GM18861 (cell line): ENCODE measurements around the gene LYZL6.
"Not testable (repeated sequence)": the region's sequence is repeated elsewhere in the genome, so short reads cannot be mapped to it uniquely, and the experiment has no call there.

Experiments used
- ATAC-seq: cut with Tn5 transposase; IDR thresholded peaks from one replicate; pipeline ENCODE4 v1.9.1; 2021; ENCODE audit not compliant: unreplicated experiment

The LYZL6 gene

DNA sequence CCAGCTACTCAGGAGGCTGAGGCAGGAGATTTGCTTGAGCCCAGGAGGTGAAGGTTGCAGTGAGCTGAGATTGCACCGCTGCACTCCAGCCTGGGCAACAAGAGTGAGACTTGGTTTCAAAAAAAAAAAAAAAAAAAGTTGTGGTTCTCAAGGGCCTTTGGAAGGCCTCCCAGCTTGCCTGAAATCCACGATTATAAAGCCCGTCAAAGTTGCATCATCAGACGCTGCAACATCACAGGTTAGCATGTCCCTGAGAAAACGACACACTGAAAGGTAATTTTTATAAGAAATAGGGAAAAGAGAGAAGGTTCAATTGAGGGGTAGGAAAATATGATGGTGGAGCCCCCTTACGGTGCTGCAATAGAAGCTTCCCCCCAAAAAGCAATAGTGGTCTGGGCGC, 4.6 kb upstream of the LYZL6 start:
- ATAC-seq = no peak

DNA sequence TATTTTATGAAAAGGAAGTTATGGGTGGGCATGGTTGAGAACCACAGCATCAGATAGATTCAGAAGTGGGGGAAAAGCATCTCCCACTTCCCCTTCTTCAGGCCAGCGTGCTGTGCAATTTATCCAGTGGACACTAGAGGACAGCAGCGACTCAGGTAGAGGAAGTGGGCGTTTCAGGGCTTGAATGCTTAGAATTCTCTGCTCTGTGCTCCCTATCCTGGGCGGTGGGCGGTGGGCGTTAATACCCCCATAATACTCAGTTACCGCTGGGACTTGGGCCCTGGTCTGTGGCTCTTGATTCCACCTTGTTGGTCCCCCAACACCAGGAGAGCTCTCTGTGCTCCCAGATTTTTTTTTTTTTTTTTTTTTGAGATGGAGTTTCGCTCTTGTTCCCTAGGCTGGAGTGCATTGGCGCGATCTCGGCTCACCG, 3.7 kb upstream of the LYZL6 start:
- ATAC-seq = no peak

DNA sequence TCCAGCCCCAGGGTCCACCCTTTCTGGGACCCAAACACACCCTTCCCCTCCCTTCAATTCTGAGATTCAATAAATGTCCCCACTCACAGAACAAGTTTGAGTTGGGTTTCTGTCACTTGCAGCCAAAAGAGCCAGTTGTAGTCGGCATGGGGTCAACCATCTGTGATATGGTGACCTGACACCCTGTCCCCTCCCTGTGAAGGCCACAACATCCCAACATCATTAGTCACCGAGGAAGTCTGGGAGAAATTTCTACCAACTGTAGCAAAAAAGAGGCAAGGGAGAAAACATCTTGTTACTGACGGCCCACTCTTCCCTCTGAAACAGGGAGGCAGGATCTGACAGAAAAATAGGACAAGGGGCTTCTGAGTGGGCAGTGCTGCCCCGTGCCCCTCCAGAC, 638 bp upstream of the LYZL6 start:
- ATAC-seq = no peak

DNA sequence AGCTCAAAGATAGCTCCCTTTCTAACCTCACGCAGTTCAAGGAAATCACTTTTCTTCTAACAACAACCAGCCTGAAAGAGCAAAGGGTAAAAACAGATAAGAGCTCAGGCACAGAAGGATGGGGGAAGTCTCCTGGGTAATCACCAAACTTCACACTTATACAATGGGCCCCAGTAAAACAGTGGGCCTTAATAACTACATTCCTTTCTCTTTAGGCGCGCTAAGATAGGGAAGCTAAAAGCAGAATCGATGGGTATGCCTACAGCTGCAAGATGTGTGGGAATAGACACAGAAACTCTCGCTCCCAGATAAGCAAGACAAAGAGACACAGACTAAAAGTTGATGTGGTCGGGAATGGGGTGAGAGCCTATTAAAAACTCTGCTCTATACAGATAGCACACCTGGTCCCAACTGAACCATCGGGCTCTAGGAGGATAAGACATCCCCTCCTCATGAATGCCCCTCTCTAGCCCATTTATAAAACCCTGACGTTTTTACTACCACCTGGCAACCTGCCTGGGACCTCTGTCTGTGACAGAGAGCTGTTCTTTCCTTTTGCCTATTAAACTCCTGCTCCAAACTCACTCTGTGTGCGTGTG, 826 bp downstream of the LYZL6 start:
- no peak for ATAC-seq

DNA sequence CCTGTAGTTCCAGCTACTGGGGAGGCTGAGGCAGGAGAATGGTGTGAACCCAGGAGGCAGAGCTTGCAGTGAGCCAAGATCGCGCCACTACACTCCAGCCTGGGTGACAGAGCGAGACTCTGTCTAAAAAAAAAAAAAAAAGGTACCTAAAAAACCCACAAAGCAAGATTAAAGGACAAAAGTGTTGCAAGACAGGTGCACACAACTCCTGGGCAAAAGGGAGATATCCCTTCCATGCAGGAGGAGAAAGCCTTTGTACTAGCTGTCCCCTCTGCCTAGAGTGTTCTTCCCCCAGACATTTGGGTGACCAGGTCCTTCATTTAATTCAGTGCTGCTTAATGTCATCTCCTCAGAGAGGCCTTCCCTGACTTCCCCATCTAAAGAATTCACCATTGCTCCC, 5.0 kb downstream of the LYZL6 start:
- ATAC-seq = not testable (repeated sequence)

- ATAC-seq = no peak
These were observed 7.5 kb downstream of the LYZL6 start for GRCh38 chr17:35936063-35936462.

DNA sequence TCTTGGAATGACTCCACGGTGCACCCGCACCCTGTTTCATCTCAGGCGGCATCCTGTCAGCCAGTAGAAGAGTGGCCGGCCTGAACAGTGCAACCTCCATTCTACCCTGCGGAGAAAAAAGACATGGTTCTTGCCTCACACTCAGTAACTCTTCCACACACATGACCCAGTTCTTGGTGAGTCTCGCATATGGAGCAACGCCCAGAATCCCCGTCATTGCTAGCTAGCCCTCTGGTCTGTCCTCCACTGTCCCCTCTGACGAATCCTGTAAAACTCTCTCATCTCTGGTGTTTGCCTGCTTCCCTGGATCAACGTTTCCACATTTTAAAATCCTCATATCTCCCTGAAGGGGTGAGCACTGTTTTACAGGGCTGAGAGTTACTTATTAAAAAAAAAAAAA, 8.8 kb downstream of the LYZL6 start:
- ATAC-seq = no peak

DNA sequence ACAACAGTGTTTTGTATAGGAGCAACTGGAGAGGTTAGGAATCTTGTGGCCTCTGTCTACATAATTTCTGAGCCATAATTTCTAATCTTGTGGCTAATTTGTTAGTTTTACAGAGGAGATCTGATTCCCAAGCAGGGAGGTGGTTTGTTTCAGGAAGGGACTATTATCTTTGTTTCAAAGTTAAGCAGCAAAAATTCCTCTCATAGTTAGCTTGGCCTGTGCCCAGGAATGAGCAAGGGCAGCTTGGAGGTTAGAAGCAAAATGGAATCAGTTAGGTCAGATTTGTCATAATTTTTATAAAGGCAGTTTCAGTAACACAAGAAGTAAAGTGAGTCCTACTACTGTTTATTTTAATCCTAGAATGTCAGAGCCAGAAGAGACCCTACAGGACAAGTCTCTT, 10.9 kb downstream of the LYZL6 start:
- ATAC-seq = no peak

GRCh38 chr17:35931794-35932425, 11.6 kb downstream of the LYZL6 start:
- ATAC-seq = no peak

GRCh38 chr17:35930211-35931065, 13.1 kb downstream of the LYZL6 start, which contains the start of gene RDM1:
TSS of gene RDM1 (minus strand) at chr17:35930773. CDS start at chr17:35930727, 46 bp downstream.
- no peak for ATAC-seq

DNA sequence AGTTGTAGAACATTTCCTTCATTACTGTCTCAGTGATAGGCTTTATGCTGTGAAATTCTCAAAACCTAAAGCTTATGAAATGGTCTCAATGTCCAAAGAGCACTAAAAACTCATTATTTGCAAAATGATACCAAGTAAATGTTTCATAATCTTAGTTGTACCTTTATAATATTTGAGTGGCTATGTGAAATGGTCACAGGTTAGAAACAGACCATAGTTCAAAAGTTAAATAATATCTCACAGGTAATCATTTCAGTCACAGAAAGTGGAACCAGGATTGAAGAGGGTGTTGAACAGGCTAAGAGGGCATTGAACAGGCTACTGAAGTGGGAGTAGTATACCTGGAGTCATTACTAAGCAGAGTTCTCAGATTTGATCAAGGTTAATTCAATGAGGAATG, 15.8 kb downstream of the LYZL6 start:
- no peak for ATAC-seq

DNA sequence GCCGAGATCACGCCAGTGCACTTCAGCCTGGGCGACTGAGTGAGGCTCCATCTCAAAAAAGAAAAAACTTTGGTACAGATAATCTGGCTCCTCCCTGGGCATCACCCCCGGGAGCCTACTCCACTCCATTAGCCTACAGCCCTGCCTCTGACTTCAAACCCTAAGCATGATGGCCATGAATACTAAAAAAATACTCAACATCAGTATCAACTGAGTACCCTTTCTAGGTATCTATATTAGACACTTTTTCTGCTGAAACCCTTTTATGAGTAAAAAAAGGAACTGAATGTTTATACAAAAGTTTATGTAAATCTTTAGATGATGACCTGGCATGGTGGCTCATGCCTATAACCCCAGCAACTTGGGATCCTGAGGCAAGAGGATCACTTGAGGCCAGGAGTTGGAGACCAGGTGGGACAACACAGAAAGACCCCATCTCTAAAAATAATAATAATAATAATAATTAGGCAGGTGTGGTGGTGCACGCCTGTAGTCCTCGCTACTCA, 19.9 kb downstream of the LYZL6 start:
- no peak for ATAC-seq

DNA sequence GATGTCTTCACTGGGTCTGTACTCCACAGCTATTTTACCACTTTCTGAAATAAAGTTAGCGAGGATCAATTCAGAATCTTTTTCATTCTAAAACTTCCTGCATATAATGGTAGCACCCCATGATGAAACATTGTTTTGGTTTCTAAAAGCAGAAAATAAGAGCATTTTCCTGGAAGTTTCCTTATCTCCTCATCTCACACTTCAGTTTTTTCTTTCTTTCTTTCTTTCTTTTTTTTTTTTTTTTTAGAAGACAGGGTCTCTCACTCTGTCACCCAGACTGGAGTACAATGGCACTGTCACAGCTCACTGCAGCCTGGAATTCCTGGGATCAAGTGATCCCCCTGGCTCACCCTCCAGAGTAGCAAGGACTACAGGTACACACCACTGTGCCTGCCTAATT, 23.3 kb downstream of the LYZL6 start:
- no peak for ATAC-seq

GRCh38 chr17:35918665-35919064, 24.8 kb downstream of the LYZL6 start:
- no peak for ATAC-seq

DNA sequence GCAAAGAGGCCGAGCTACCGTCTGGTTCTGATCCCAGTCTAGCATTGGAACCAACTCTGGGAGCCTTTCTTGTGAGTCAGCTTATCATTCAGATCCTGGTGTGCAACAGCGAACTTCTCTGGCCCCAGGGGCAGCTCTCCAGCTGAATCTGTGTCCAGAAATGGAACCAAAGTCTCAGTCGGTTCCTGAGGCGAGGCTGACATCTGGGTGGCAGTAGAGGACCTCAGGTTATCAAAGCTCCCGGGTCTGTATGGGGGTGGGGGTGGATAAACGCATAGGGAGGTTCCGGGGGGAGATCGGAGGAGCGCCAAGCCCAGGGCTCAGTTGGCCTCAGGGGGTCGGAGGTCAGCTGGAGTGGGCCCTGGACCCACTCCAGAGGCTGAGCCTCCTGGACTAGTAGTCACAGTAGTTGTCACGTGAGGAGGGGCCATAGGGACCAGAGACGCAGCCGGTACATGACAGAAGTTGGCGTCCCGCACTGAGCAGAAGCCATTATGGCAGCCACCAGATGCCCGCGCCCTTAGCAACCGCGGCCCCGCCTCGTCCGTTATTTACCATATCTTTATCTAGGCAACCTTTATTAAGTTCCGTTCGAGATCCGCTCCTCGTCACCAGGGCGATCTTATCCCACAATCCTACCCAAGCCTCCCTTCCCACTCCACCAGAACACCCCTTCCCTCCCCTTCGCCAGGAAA, 25.8 kb downstream of the LYZL6 start:
- ATAC-seq = no peak

GRCh38 chr17:35915153-35915964, 28.2 kb downstream of the LYZL6 start:
- no peak for ATAC-seq

- ATAC-seq = no peak
These were observed 29.2 kb downstream of the LYZL6 start for GRCh38 chr17:35914354-35914753.

DNA sequence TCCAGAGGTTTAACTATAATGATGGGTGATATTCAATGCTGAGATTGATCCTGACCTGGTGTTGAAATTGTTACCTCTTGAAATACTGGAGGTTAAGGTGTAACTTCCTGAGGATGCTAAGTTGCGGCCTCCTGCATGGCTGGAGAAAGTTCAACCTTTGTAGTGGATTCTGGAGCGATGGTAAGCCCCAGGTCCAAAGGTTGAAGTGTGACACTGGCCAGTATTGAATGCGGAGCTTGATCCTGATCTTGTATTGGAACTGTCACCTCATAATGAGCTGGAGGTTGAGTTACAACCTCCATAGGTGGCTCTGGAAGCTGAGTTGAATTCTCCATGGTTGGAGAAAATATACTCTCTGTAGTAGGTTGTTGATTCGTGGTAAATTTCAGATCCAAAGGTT, 29.9 kb downstream of the LYZL6 start:
- ATAC-seq = no peak

- ATAC-seq = no peak
These were observed 30.6 kb downstream of the LYZL6 start for GRCh38 chr17:35912942-35913341.

DNA sequence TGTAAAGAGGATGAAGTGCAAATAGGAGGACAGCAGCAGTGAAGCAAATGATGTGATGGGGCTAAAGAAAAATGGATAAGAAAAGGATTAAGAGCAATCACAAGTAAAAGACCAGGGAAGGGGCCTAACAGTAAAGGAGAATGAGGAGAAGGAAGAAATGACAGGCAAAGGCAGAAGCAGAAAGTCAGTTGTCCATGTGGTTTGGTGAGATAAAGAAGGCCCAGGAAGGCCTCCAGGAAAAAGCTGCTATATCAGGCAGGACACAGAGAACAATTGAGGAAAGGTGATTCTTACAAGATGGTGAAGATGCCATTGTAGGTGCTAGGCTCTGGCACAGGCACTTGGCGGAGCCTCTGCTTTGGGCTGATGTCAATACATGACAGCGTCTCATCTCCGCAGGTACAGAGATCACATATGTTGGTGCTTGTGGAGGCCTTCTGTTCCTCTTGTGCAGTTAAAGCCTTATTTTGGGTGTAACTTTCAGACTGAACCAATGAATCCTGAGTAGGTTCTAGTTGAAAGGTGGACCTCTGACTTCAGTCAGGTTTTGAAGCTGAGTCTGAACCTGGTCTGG, 31.1 kb downstream of the LYZL6 start:
- ATAC-seq = no peak
